Smooth muscle cell (in vitro differentiated cells): Measurements from ENCODE around the gene ZDHHC14. TPM values are rescaled to one million over a fixed set of nuclear protein-coding genes. Genes with fewer than 3 reads are reported as not detected.

Experiments
- DNase-seq: peaks from one replicate; lab custom pipeline; 2025; ENCODE audit not compliant: unreplicated experiment; lab: John Stamatoyannopoulos, UW
- H2AFZ ChIP-seq: fragments of 200-600 bp; sonication (generic); 2 replicates; pipeline ENCODE4 v1.6.0; 2016; ENCODE audit warnings: antibody characterized with exemption, low read depth, mild to moderate bottlenecking
- H3F3A ChIP-seq: fragments of 200-600 bp; sonication (generic); 2 replicates; pipeline ENCODE4 v1.6.0; 2017; ENCODE audit warnings: antibody characterized with exemption, low read depth
- H3K27ac ChIP-seq: fragments of 200-600 bp; sonication (generic); 2 replicates; pipeline ENCODE4 v1.5.1; 2016; ENCODE audit warnings: low read depth, mild to moderate bottlenecking
- H3K27me3 ChIP-seq: fragments of 200-600 bp; sonication (generic); 2 replicates; pipeline ENCODE4 v1.6.1; 2016; ENCODE audit warnings: low read depth, mild to moderate bottlenecking
- H3K36me3 ChIP-seq: fragments of 200-600 bp; sonication (generic); 2 replicates; pipeline ENCODE4 v1.5.1; 2016; ENCODE audit warnings: low read depth
- H3K4me1 ChIP-seq: fragments of 200-600 bp; sonication (generic); 2 replicates; pipeline ENCODE4 v1.5.1; 2016; ENCODE audit warnings: low read depth
- H3K4me2 ChIP-seq: fragments of 200-600 bp; sonication (generic); 2 replicates; pipeline ENCODE4 v1.6.0; 2016; ENCODE audit warnings: mild to moderate bottlenecking
- H3K4me3 ChIP-seq: fragments of 200-600 bp; sonication (generic); 2 replicates; pipeline ENCODE4 v1.5.1; 2016; ENCODE audit warnings: mild to moderate bottlenecking
- H3K79me2 ChIP-seq: fragments of 200-600 bp; sonication (generic); 2 replicates; pipeline ENCODE4 v1.6.0; 2016; ENCODE audit warnings: low read depth, mild to moderate bottlenecking
- H3K9ac ChIP-seq: fragments of 200-600 bp; sonication (generic); 2 replicates; pipeline ENCODE4 v1.6.0; 2016; ENCODE audit warnings: low read depth
- H3K9me3 ChIP-seq: fragments of 200-600 bp; sonication (generic); replicated peaks from 2 replicates; pipeline ENCODE4 v1.5.1; 2016; ENCODE audit warnings: low read depth
- H4K20me1 ChIP-seq: fragments of 200-600 bp; sonication (generic); 2 replicates; pipeline ENCODE4 v1.6.0; 2016; ENCODE audit warnings: low read depth
- WGBS: methylation state at CpG from one replicate; pipeline ENCODE4 v1.1.7; 2016; ENCODE audit warnings: low lambda C conversion rate; 5-methylcytosine and 5-hydroxymethylcytosine counted together
- polyA plus RNA-seq: library from polyadenylated mRNA; unstranded; fragments of >200 nt; fragmentation: Nextera tagmentation; extraction: Ambion mirVana; gene quantifications from 2 replicates; pipeline ENCODE4 v1.2.1, GENCODE V29; 2016
- total RNA-seq: library from RNA; depleted of rRNA; stranded (reverse); fragments of >200 nt; gene quantifications from 2 replicates; pipeline ENCODE4 v1.2.3, GENCODE V29; 2014
- TF ChIP-seq, protein P1 (sequence below): fragments of 200-600 bp; sonication (generic); IDR thresholded peaks from 2 replicates; pipeline ENCODE4 v1.5.1; 2017; ENCODE audit warnings: borderline replicate concordance, mild to moderate bottlenecking, antibody characterized with exemption; ENCODE audit not compliant: insufficient read depth, poor library complexity, severe bottlenecking

The ZDHHC14 gene
- total and polyA plus RNA-seq, 2 experiments from 2014 or later: 1.3 to 1.6 TPM

DNA sequence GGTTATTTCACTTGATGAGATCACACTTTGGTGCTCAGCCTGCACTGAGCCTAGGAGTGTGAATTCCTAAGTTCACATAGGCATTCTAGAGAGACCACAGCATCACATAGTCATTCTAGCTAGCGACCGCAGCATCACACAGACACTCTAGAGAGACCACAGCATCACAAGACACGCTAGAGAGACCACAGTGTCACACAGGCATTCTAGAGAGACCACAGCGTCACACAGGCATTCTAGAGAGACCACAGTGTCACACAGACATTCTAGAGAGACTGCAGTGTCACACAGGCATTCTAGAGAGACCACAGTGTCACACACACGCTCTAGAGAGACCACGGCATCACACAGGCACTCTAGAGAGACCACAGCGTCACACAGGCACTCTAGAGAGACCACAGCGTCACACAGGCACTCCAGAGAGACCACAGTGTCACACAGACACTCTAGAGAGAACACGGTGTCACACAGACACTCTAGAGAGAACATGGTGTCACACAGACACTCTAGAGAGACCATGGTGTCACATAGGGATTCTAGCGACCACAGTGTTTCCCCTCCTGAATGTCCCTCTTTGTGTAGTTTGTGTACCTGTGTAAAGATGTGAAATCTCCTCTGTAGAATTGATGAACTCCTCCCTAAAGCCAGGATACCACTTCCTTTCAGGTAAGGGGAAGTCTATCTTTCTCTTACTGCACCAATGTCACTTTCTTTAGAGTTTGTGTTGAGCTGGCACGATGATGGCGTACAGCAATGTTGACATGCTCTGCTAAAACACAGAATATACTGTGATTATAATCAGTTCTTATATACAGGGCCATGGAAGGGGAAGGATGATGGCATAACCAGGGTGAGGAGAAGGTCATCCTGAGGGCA is 169.4 kb downstream of the ZDHHC14 start:
- TF ChIP-seq, protein P1, sequence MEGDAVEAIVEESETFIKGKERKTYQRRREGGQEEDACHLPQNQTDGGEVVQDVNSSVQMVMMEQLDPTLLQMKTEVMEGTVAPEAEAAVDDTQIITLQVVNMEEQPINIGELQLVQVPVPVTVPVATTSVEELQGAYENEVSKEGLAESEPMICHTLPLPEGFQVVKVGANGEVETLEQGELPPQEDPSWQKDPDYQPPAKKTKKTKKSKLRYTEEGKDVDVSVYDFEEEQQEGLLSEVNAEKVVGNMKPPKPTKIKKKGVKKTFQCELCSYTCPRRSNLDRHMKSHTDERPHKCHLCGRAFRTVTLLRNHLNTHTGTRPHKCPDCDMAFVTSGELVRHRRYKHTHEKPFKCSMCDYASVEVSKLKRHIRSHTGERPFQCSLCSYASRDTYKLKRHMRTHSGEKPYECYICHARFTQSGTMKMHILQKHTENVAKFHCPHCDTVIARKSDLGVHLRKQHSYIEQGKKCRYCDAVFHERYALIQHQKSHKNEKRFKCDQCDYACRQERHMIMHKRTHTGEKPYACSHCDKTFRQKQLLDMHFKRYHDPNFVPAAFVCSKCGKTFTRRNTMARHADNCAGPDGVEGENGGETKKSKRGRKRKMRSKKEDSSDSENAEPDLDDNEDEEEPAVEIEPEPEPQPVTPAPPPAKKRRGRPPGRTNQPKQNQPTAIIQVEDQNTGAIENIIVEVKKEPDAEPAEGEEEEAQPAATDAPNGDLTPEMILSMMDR: no peak
- no peaks in the 10 kb centered on the region for H3K36me3 ChIP-seq
- no peaks in the 10 kb centered on the region for H3K27me3 ChIP-seq
- peaks cover 40% of the 10 kb centered on the region for H3K4me1 ChIP-seq
- no peak overlapping the region for H3K9ac ChIP-seq
- no peak for DNase-seq
- no peak overlapping the region for H3K4me3 ChIP-seq
- H3F3A ChIP-seq: no peaks in the 10 kb centered on the region
- no peaks in the 10 kb centered on the region for H3K9me3 ChIP-seq
- no peaks in the 10 kb centered on the region for H3K79me2 ChIP-seq
- H2AFZ ChIP-seq: no peak overlapping the region
- 68% methylated on average over 12 of the region's 12 CpGs for WGBS
- H3K27ac ChIP-seq: no peak overlapping the region
- no peaks in the 10 kb centered on the region for H4K20me1 ChIP-seq
- no peak overlapping the region for H3K4me2 ChIP-seq

DNA sequence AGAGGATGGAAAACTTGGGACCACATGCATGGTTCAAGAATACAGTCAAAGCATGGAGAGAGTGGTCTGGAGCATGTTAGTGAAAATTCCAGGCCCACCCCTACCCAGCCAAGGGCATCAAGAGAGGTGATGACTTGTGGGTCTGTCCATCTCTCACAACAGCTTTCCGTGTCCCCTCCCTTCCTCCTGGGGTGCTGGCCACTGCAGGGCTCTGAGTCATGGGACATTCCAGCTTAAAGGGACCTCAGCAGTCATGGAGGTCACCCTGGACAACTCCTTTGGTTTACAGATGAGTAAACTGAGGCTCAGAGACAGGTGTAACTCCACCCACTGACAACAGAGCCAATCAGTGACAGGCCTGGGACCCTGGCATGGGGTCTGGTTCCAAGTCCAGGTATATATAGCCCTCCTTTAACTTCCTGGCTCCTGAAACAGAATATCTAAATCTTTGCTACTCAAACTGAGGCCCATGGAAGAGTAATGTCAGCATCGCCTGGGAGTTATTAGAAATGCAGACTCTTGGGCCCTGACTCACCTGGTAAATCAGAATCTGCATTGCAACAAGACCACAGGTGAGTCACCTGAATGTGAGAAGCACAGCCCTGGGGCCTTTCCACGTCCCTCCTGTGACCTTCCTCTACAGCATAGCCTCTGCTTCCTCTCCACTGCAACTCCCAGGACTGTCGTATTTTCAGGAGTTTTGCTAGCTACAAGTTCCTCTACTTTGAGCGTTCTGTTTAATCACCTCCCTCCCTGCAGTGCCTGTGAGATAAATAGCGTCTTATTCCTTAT is 170.2 kb downstream of the ZDHHC14 start:
- WGBS: 58% methylated on average over 6 of the region's 6 CpGs
- no peak overlapping the region for H3K4me2 ChIP-seq

DNA sequence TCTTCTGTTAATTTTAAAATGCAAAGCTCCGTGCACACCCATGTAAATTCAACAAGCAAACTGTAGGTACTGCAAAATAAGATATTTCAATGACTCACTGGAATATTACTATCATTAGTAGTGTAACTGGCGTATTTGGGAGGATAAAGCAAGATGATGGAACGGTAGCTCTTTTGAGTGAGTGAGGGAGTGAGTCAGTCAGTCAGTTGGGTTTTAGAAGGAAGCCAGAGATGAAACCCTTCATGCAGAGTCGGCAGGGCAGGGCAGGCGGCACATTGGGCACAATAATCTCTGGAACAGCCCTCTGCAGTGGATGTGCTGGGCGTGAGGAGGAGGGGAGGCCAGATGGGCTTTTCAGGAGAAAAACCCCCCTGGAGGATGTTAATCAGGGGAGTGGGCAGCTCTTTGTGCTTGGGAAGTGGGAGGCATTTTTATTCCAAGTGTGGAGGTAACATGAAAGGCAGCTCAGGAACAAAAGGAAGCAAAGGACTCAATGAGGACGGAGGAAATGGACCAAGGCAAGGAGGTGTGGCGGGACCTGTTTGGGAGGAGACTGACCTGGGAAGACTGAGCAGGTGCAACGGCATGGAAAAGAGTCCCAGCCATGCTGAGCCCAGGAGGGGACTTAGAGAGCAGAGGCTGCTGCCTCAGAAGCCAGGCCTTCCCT is 171.2 kb downstream of the ZDHHC14 start:
- H3K27ac ChIP-seq: no peak overlapping the region
- H3K4me1 ChIP-seq: peaks cover 42% of the 10 kb centered on the region
- H3K9me3 ChIP-seq: no peaks in the 10 kb centered on the region
- no peaks in the 10 kb centered on the region for H3F3A ChIP-seq
- no peaks in the 10 kb centered on the region for H3K79me2 ChIP-seq
- no peaks in the 10 kb centered on the region for H4K20me1 ChIP-seq
- DNase-seq: no peak
- no peak overlapping the region for H3K4me3 ChIP-seq
- H3K4me2 ChIP-seq: no peak overlapping the region
- H3K9ac ChIP-seq: no peak overlapping the region
- H2AFZ ChIP-seq: no peak overlapping the region
- TF ChIP-seq, protein P1: no peak
- 47% methylated on average over 9 of the region's 9 CpGs for WGBS
- no peaks in the 10 kb centered on the region for H3K27me3 ChIP-seq
- H3K36me3 ChIP-seq: no peaks in the 10 kb centered on the region

More for the DNA sequence above, 170.2 kb downstream of the ZDHHC14 start:
- Histone ChIP-seq H3K4me1 (peaks cover 49% of the 10 kb centered on the region), H3F3A (no peaks in the 10 kb centered on the region), H3K27me3 (no peaks in the 10 kb centered on the region), H4K20me1 (no peaks in the 10 kb centered on the region), H3K27ac (no peak overlapping the region), H2AFZ (no peak overlapping the region), H3K9ac (no peak overlapping the region), H3K36me3 (no peaks in the 10 kb centered on the region), H3K9me3 (no peaks in the 10 kb centered on the region), H3K4me3 (no peak overlapping the region), H3K79me2 (no peaks in the 10 kb centered on the region)
- TF ChIP-seq, protein P1: no peak
- DNase-seq: no peak
